K562 (cell line): ENCODE measurements around the gene PIM3. TPM values are rescaled to one million over a fixed set of nuclear protein-coding genes. Genes with fewer than 3 reads are reported as not detected.
A peak's percentile ranks its signal among the peaks of the same experiment; 100 is the strongest.

ENCODE experiments used
- AFF4 ChIP-seq: sonication (generic); formaldehyde crosslinking; IDR thresholded peaks from 2 replicates; pipeline ENCODE4 v1.8.0; 2023; ENCODE audit warnings: mild to moderate bottlenecking, missing genetic modification reagents
- ETV1 ChIP-seq: fragments of 450-650 bp; conservative IDR thresholded peaks from 2 replicates; pipeline ENCODE4 v1.6.1; 2016; ENCODE audit warnings: missing genetic modification characterization, control low read depth, low read depth, missing compliant biosample characterization
- JUND ChIP-seq, 2 experiments: IDR thresholded peaks; 2 replicates in 1 of 2; 3 replicates in 1 of 2; pipeline ENCODE4 v1.6.1; 2011; ENCODE audit warnings: borderline replicate concordance in 2 of 2, low read depth in 2 of 2, low read length in 2 of 2, improper control_type of control experiment in 1 of 2, missing biosample characterization in 1 of 2, missing genetic modification characterization in 1 of 2, missing genetic modification reagents in 1 of 2
- KLF6 ChIP-seq: fragments of 250-450 bp; sonication (Bioruptor Pico); IDR thresholded peaks from 2 replicates; pipeline ENCODE4 v1.4.0; 2020; ENCODE audit warnings: mild to moderate bottlenecking, moderate library complexity, borderline replicate concordance
- SMAD2 ChIP-seq: fragments of 150-350 bp; IDR thresholded peaks from 2 replicates; pipeline ENCODE4 v1.6.1; 2014; ENCODE audit warnings: low read depth, mild to moderate bottlenecking, low read length
- ZBTB49 ChIP-seq: sonication (generic); formaldehyde crosslinking; IDR thresholded peaks from 2 replicates; pipeline ENCODE4 v1.8.0; 2022; ENCODE audit warnings: missing genetic modification reagents, mild to moderate bottlenecking, borderline replicate concordance
- ZNF253 ChIP-seq: fragments of 250-450 bp; sonication (Bioruptor Pico); conservative IDR thresholded peaks from 2 replicates; pipeline ENCODE4 v1.6.1; 2021; ENCODE audit warnings: mild to moderate bottlenecking
- ZNF407 ChIP-seq: fragments of 450-650 bp; IDR thresholded peaks from 2 replicates; pipeline ENCODE4 v1.6.1; 2016; ENCODE audit warnings: low read depth
- ZNF507 ChIP-seq: conservative IDR thresholded peaks from 2 replicates; pipeline ENCODE4 v1.6.1; 2017; ENCODE audit warnings: missing genetic modification characterization, missing compliant biosample characterization
- polyA plus RNA-seq, 8 experiments: library from polyadenylated mRNA; depleted of rRNA in 4 of 8; stranded (reverse) in 5 of 8; unstranded in 3 of 8; fragments of >200 nt; fragmentation: Nextera tagmentation in 2 of 8; fragmentation: Illumina TruSeq in 1 of 8; extraction: Ambion mirVana in 2 of 8; extraction: Trizol in 1 of 8; gene quantifications; 2 replicates each; pipeline versions ENCODE4 v1.2.1 to v1.2.3, GENCODE V29; 2011 to 2014; ENCODE audit warnings: inconsistent platforms in 1 of 8, missing spikeins in 1 of 8
- total RNA-seq, 7 experiments: library from RNA; depleted of rRNA in 6 of 7; stranded (reverse); fragments of >200 nt in 6 of 7; fragmentation: Illumina TruSeq in 2 of 7; extraction: Trizol in 2 of 7; gene quantifications; 2 replicates each; pipeline versions ENCODE4 v1.2.1 to v1.2.3, GENCODE V29; 2011 to 2021; ENCODE audit warnings: low replicate concordance in 1 of 7

The PIM3 gene
- total and polyA plus RNA-seq, 9 of the 15 experiments (the other 6 are each of a cell fraction or from before 2014, with no cell fraction given) = 0.24 to 40.5 (median 5.3) TPM

- TF ChIP-seq ZNF407 (no peak), AFF4 (CRISPR knock-in tag) (0 out of 2 replicates have a peak, but pooled peaks have one; percentile 60), JUND (IDR thresholded peaks at IDR 0.05; ENCODE audit: borderline replicate concordance, low read depth, low read length) (0 out of 2 replicates have a peak, but pooled peaks have one; percentile 8), JUND (tag; IDR thresholded peaks at IDR 0.05; ENCODE audit: borderline replicate concordance, low read depth, low read length) (no peak), SMAD2 (no peak), ZBTB49 (CRISPR knock-in tag) (no peak), ZNF253 (CRISPR knock-in tag) (no peak), ETV1 (peak; percentile 78), ZNF507 (no peak), KLF6 (CRISPR knock-in tag) (no peak)
Observed at GRCh38 chr22:49960159-49961004, at the start of gene PIM3 (continued).
